K562 (cell line): Measurements from ENCODE around the gene FAM110D. TPM values are rescaled to one million over a fixed set of nuclear protein-coding genes. Genes with fewer than 3 reads are reported as not detected.

Experiments used
- ATAC-seq: fragments of 200-7000 bp; cut with Tn5 transposase; 3 replicates; pipeline ENCODE4 v1.9.1; 2020; ENCODE audit warnings: moderate library complexity
- BruUV-seq: library from RNA; stranded (reverse); fragments of 400-500 nt; replicated peaks from 2 replicates; lab custom pipeline; 2021; lab: Mats Ljungman, UMichigan
- CTCF ChIA-PET: fragments of 300-600 bp; formaldehyde crosslinking; extraction: SDS; loops from one replicate; lab custom pipeline; 2021; ENCODE audit warnings: low intra/inter-chr PET ratio; lab: Yijun Ruan, JAX
- POLR2A ChIA-PET: fragments of 300-600, 350-650 bp; sonication (Branson Sonifier 250); formaldehyde crosslinking; extraction: SDS; loops from one replicate; lab custom pipeline; 2021; ENCODE audit warnings: antibody characterized with exemption, inconsistent platforms; lab: Yijun Ruan, JAX
- DNase-seq, 4 experiments: peaks; one replicate each; pipeline versions ENCODE4 v3.0.0 to v3.0.0-alpha.2; 2011 to 2018; ENCODE audit warnings: low spot score in 3 of 4, mixed read lengths in 3 of 4; ENCODE audit errors: extremely low read depth in 1 of 4
- FAIRE-seq: peaks from 2 replicates; lab custom pipeline; 2011; peaks lifted over from hg19 to GRCh38; lab: Jason Lieb, UNC
- H2AFZ ChIP-seq: 2 replicates; pipeline ENCODE4 v1.6.0; 2011; ENCODE audit warnings: low read depth, low read length, control low read depth, inconsistent platforms
- H3K27ac ChIP-seq: fragments of 200-600 bp; 3 replicates; pipeline ENCODE4 v1.8.0; 2011; ENCODE audit warnings: low read depth, mild to moderate bottlenecking, control low read depth, inconsistent platforms, low read length, moderate library complexity, mixed read lengths; ENCODE audit errors: extremely low read depth
- H3K27me3 ChIP-seq, 2 experiments: fragments of 300-600 bp in 1 of 2; 2 replicates in 1 of 2; 3 replicates in 1 of 2; pipeline versions ENCODE4 v1.6.0 to v1.8.0; 2011; ENCODE audit warnings: inconsistent platforms in 2 of 2, low read length in 2 of 2, mild to moderate bottlenecking in 1 of 2, mixed read lengths in 1 of 2, moderate library complexity in 1 of 2; ENCODE audit not compliant: control insufficient read depth in 2 of 2, insufficient read depth in 2 of 2
- H3K36me3 ChIP-seq: fragments of 300-600 bp; 3 replicates; pipeline ENCODE4 v1.8.0; 2011; ENCODE audit warnings: mild to moderate bottlenecking, low read length, inconsistent platforms; ENCODE audit not compliant: control insufficient read depth, insufficient read depth
- H3K4me1 ChIP-seq, 2 experiments: fragments of 200-600 bp in 1 of 2; replicated peaks in 1 of 2; 2 replicates in 1 of 2; 3 replicates in 1 of 2; pipeline versions ENCODE4 v1.5.1 to v1.8.0; 2011; ENCODE audit warnings: inconsistent platforms in 2 of 2, low read length in 2 of 2, mild to moderate bottlenecking in 1 of 2, mixed read lengths in 1 of 2, moderate library complexity in 1 of 2; ENCODE audit not compliant: control insufficient read depth in 2 of 2, insufficient read depth in 2 of 2
- H3K4me2 ChIP-seq: 2 replicates; pipeline ENCODE4 v1.6.1; 2011; ENCODE audit warnings: low read length, control low read depth, inconsistent platforms, mixed read lengths; ENCODE audit not compliant: insufficient read depth
- H3K4me3 ChIP-seq: fragments of 200-600 bp; sonication (generic), shearing (Covaris generic); 2 replicates; pipeline ENCODE4 v1.5.1; 2016; ENCODE audit warnings: control low read depth, inconsistent platforms
- H3K79me2 ChIP-seq: fragments of 200-600 bp; 3 replicates; pipeline ENCODE4 v1.8.0; 2011; ENCODE audit warnings: low read length, inconsistent platforms; ENCODE audit not compliant: control insufficient read depth, insufficient read depth
- H3K9ac ChIP-seq, 2 experiments: 2 replicates each; pipeline versions ENCODE4 v1.6.0 to v1.6.1; 2011; ENCODE audit warnings: low read depth in 2 of 2, low read length in 2 of 2, control low read depth in 1 of 2, inconsistent platforms in 1 of 2, mild to moderate bottlenecking in 1 of 2, mixed read lengths in 1 of 2; ENCODE audit not compliant: insufficient read depth in 1 of 2
- H3K9me1 ChIP-seq: one replicate; pipeline ENCODE4 v1.6.0; 2011; ENCODE audit warnings: inconsistent platforms, mild to moderate bottlenecking, low read length, moderate library complexity; ENCODE audit not compliant: control insufficient read depth, insufficient read depth
- H3K9me3 ChIP-seq: replicated peaks from 2 replicates; pipeline ENCODE4 v1.5.1; 2011; ENCODE audit warnings: low read depth, low read length, inconsistent platforms; ENCODE audit not compliant: control insufficient read depth, insufficient read depth
- H4K20me1 ChIP-seq: replicated peaks from 2 replicates; pipeline ENCODE4 v1.6.1; 2011; ENCODE audit warnings: low read length, inconsistent platforms, mixed read lengths; ENCODE audit not compliant: control insufficient read depth, insufficient read depth
- BCL6 ChIP-seq: fragments of 250-450 bp; sonication (Bioruptor Pico); IDR thresholded peaks from 2 replicates; pipeline ENCODE4 v1.4.0; 2020
- ESRRA ChIP-seq: fragments of 450-650 bp; IDR thresholded peaks from 2 replicates; pipeline ENCODE4 v1.6.1; 2014; ENCODE audit warnings: low read depth, mild to moderate bottlenecking, moderate library complexity, borderline replicate concordance
- MAZ ChIP-seq, 2 experiments: fragments of 450-650 bp in 1 of 2; sonication (generic) in 1 of 2; formaldehyde crosslinking; IDR thresholded peaks in 1 of 2; conservative IDR thresholded peaks in 1 of 2; 2 replicates each; pipeline versions ENCODE4 v1.4.0 to v1.5.0; 2020; ENCODE audit warnings: mild to moderate bottlenecking in 1 of 2, missing genetic modification reagents in 1 of 2
- MIER1 ChIP-seq: fragments of 450-650 bp; IDR thresholded peaks from 2 replicates; pipeline ENCODE4 v1.6.1; 2016; ENCODE audit warnings: antibody characterized with exemption, mild to moderate bottlenecking, low read depth
- TCFL5 ChIP-seq: fragments of 250-450 bp; sonication (Bioruptor Pico); conservative IDR thresholded peaks from 2 replicates; pipeline ENCODE4 v1.6.1; 2021; ENCODE audit warnings: mild to moderate bottlenecking, moderate library complexity, matching md5 sums
- ZBTB17 ChIP-seq: fragments of 450-650 bp; formaldehyde crosslinking; IDR thresholded peaks from 2 replicates; pipeline ENCODE4 v1.4.0; 2020; ENCODE audit warnings: mild to moderate bottlenecking
- ZNF12 ChIP-seq: sonication (generic); formaldehyde crosslinking; IDR thresholded peaks from 2 replicates; pipeline ENCODE4 v1.4.0; 2020; ENCODE audit warnings: mild to moderate bottlenecking, missing genetic modification reagents
- WGBS: fragments of 100-300 bp; shearing (Covaris generic); methylation state at CpG from one replicate; pipeline ENCODE4 v1.1.6; 2016; ENCODE audit warnings: low coverage, mixed read lengths; ENCODE audit not compliant: insufficient coverage; ENCODE audit errors: missing lambda C conversion rate; 5-methylcytosine and 5-hydroxymethylcytosine counted together
- in situ Hi-C: fragments of 300-500 bp; cut with MboI; formaldehyde crosslinking; loops from 4 replicates; pipeline ENCODE4 v1.15.0; 2018; ENCODE audit warnings: inconsistent platforms, mixed read lengths
- intact Hi-C: fragments of 100-400 bp; cut with micrococcal nuclease; formaldehyde crosslinking; loops from 2 replicates; pipeline ENCODE4 v1.14.2; 2022
- polyA plus RNA-seq, 8 experiments: library from polyadenylated mRNA; depleted of rRNA in 4 of 8; stranded (reverse) in 5 of 8; unstranded in 3 of 8; fragments of >200 nt; fragmentation: Nextera tagmentation in 2 of 8; fragmentation: Illumina TruSeq in 1 of 8; extraction: Ambion mirVana in 2 of 8; extraction: Trizol in 1 of 8; gene quantifications; 2 replicates each; pipeline versions ENCODE4 v1.2.1 to v1.2.3, GENCODE V29; 2011 to 2014; ENCODE audit warnings: inconsistent platforms in 1 of 8, missing spikeins in 1 of 8
- total RNA-seq, 7 experiments: library from RNA; depleted of rRNA in 6 of 7; stranded (reverse); fragments of >200 nt in 6 of 7; fragmentation: Illumina TruSeq in 2 of 7; extraction: Trizol in 2 of 7; gene quantifications; 2 replicates each; pipeline versions ENCODE4 v1.2.1 to v1.2.3, GENCODE V29; 2011 to 2021; ENCODE audit warnings: low replicate concordance in 1 of 7
- TF ChIP-seq, protein P1 (sequence below): sonication (generic); formaldehyde crosslinking; IDR thresholded peaks from 2 replicates; pipeline ENCODE4 v1.8.0; 2022; ENCODE audit warnings: mild to moderate bottlenecking, low read depth, missing genetic modification reagents
- TF ChIP-seq, protein P2 (sequence below), 2 experiments: fragments of 150-350 bp in 1 of 2; IDR thresholded peaks; 2 replicates each; pipeline ENCODE4 v1.6.1; 2012 to 2016; ENCODE audit warnings: low read depth in 2 of 2, low read length in 2 of 2, mild to moderate bottlenecking in 1 of 2, moderate library complexity in 1 of 2
- TF ChIP-seq, protein P3 (sequence below), 2 experiments: fragments of 450-650 bp; IDR thresholded peaks; 2 replicates each; pipeline ENCODE4 v1.6.1; 2016

The FAM110D gene
- total and polyA plus RNA-seq, 9 of the 15 experiments (the other 6 are each of a cell fraction or from before 2014, with no cell fraction given), result 0.04 to 1.1 (median 0.33) TPM

DNA sequence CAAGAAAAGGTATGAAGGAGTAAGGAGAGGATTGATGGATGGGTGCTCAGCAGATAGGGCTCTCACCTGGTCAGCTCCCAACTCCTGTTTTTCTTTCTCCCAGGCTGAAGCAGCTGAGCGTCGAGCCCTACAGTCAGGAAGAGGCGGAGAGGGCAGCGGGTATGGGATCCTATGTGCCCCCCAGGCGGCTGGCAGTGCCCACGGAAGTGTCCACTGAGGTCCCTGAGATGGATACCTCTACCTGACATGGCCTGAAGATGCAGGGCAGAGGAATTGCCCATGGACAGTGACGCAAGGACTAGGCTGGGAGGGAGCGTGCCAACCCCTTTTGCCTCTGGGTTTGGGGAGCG is 11.6 kb downstream of the FAM110D start:
- H3K9ac ChIP-seq, result peak overlapping the region; percentile 88 to 98
- ChIA-PET CTCF (interaction anchor here (0.8 to 1.9 kb wide), 2 partner anchors 30 to 151 kb away, joined by 6 to 8 read pairs; no protein-coding TSS in a partner anchor), POLR2A (interaction anchor here (0.6 to 1.6 kb wide), 10 partner anchors 8 to 230 kb away, joined by 3 to 12 read pairs (median 5); partner anchors contain the start of genes CEP85 and FAM110D)
- peak overlapping the region; percentile 85 for H3K27ac ChIP-seq
- H3K4me3 ChIP-seq, result peak overlapping the region; percentile 89
- 21% methylated on average over 9 of the region's 9 CpGs for WGBS
- peaks cover 21 to 34% of the 10 kb centered on the region in 2 experiments for H3K4me1 ChIP-seq
- H3K9me3 ChIP-seq, result no peaks in the 10 kb centered on the region
- intact Hi-C loops, result loop anchor here (10.0 kb wide), 1 partner anchor 214 kb away; no protein-coding TSS in a partner anchor
- BruUV-seq, result TSS peak; percentile 89
- in situ Hi-C loops, result no loop called here
- TF ChIP-seq TCFL5 (CRISPR knock-in tag) (no peak), ZNF12 (CRISPR knock-in tag) (no peak), MIER1 (0 out of 2 replicates have a peak, but pooled peaks have one; percentile 14), ESRRA (no peak), MAZ (CRISPR knock-in tag; conservative IDR thresholded peaks at IDR 0.05 in 1 of 2, IDR thresholded peaks at IDR 0.05 in 1 of 2) (no peak), BCL6 (CRISPR knock-in tag) (no peak), ZBTB17 (CRISPR knock-in tag) (peak; percentile 92)
- TF ChIP-seq, protein P1, sequence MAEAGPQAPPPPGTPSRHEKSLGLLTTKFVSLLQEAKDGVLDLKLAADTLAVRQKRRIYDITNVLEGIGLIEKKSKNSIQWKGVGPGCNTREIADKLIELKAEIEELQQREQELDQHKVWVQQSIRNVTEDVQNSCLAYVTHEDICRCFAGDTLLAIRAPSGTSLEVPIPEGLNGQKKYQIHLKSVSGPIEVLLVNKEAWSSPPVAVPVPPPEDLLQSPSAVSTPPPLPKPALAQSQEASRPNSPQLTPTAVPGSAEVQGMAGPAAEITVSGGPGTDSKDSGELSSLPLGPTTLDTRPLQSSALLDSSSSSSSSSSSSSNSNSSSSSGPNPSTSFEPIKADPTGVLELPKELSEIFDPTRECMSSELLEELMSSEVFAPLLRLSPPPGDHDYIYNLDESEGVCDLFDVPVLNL, result 0 out of 2 replicates have a peak, but pooled peaks have one; percentile 13
- TF ChIP-seq, protein P2, sequence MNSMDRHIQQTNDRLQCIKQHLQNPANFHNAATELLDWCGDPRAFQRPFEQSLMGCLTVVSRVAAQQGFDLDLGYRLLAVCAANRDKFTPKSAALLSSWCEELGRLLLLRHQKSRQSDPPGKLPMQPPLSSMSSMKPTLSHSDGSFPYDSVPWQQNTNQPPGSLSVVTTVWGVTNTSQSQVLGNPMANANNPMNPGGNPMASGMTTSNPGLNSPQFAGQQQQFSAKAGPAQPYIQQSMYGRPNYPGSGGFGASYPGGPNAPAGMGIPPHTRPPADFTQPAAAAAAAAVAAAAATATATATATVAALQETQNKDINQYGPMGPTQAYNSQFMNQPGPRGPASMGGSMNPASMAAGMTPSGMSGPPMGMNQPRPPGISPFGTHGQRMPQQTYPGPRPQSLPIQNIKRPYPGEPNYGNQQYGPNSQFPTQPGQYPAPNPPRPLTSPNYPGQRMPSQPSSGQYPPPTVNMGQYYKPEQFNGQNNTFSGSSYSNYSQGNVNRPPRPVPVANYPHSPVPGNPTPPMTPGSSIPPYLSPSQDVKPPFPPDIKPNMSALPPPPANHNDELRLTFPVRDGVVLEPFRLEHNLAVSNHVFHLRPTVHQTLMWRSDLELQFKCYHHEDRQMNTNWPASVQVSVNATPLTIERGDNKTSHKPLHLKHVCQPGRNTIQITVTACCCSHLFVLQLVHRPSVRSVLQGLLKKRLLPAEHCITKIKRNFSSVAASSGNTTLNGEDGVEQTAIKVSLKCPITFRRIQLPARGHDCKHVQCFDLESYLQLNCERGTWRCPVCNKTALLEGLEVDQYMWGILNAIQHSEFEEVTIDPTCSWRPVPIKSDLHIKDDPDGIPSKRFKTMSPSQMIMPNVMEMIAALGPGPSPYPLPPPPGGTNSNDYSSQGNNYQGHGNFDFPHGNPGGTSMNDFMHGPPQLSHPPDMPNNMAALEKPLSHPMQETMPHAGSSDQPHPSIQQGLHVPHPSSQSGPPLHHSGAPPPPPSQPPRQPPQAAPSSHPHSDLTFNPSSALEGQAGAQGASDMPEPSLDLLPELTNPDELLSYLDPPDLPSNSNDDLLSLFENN (IDR thresholded peaks at IDR 0.05; ENCODE audit: low read depth in 2 of 2, low read length in 2 of 2), result 0 out of 4 replicates have a peak, but pooled peaks of 1 of the 2 experiments have one; percentile 59
- TF ChIP-seq, protein P3, sequence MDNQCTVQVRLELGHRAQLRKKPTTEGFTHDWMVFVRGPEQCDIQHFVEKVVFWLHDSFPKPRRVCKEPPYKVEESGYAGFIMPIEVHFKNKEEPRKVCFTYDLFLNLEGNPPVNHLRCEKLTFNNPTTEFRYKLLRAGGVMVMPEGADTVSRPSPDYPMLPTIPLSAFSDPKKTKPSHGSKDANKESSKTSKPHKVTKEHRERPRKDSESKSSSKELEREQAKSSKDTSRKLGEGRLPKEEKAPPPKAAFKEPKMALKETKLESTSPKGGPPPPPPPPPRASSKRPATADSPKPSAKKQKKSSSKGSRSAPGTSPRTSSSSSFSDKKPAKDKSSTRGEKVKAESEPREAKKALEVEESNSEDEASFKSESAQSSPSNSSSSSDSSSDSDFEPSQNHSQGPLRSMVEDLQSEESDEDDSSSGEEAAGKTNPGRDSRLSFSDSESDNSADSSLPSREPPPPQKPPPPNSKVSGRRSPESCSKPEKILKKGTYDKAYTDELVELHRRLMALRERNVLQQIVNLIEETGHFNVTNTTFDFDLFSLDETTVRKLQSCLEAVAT (IDR thresholded peaks at IDR 0.05), result peak in 1 of 2 experiments; percentile 96; a peak in 2 of 4 replicates
- H4K20me1 ChIP-seq, result no peaks in the 10 kb centered on the region
- ATAC-seq (peak; percentile 3; the same call in 2 of the 3 replicates), DNase-seq (no peak), FAIRE-seq (peak; percentile 29)
- no peaks in the 10 kb centered on the region for H3K27me3 ChIP-seq
- peaks cover 17% of the 10 kb centered on the region; the same call in 1 of the 3 replicates for H3K36me3 ChIP-seq
- H2AFZ ChIP-seq, result peak overlapping the region; percentile 90
- peaks cover 4% of the 10 kb centered on the region for H3K9me1 ChIP-seq
- peak overlapping the region; percentile 96 for H3K4me2 ChIP-seq
- H3K79me2 ChIP-seq, result peaks cover 21% of the 10 kb centered on the region
